Left ventricle myocardium inferior (tissue), 1 donor: ENCODE results near the gene ITGB3. TPM values are rescaled to one million over a fixed set of nuclear protein-coding genes. Genes with fewer than 3 reads are reported as not detected.

Experiments
- DNase-seq: peaks from one replicate; pipeline ENCODE4 v3.0.0-alpha.2; 2020
- H3K27ac ChIP-seq: fragments of 200-600 bp; replicated peaks from 2 replicates; pipeline ENCODE4 v1.8.0; 2021
- H3K27me3 ChIP-seq: fragments of 200-600 bp; 2 replicates; pipeline ENCODE4 v1.8.0; 2021; ENCODE audit warnings: low read depth
- H3K36me3 ChIP-seq: fragments of 200-600 bp; 2 replicates; pipeline ENCODE4 v1.8.0; 2021
- H3K4me1 ChIP-seq: fragments of 200-600 bp; 2 replicates; pipeline ENCODE4 v1.8.0; 2021
- H3K4me3 ChIP-seq: fragments of 200-600 bp; 2 replicates; pipeline ENCODE4 v1.8.0; 2021; ENCODE audit warnings: mild to moderate bottlenecking, moderate library complexity
- H3K9me3 ChIP-seq: fragments of 200-600 bp; replicated peaks from 2 replicates; pipeline ENCODE4 v1.8.0; 2021
- CTCF ChIP-seq: fragments of 200-600 bp; IDR thresholded peaks from 2 replicates; pipeline ENCODE4 v1.8.0; 2021; ENCODE audit warnings: antibody characterized with exemption, mild to moderate bottlenecking, borderline replicate concordance
- intact Hi-C: fragments of 100-400 bp; cut with micrococcal nuclease; formaldehyde crosslinking; loops from one replicate; pipeline ENCODE4 v1.11.0; 2022
- total RNA-seq: library from RNA; stranded (reverse); fragmentation: NEBNext Ultra II Directional; extraction: Animal tissue kit (Norgen Biotek cat#: 25700); gene quantifications from one replicate; pipeline ENCODE4 v1.2.1, GENCODE V29; 2021
- donor health status: DM: no; HTN: yes; CAD: no; lungs with severe emphysema.

ITGB3 gene
- total RNA-seq, 1 donor from 2014 or later, result 3.3 TPM

- peaks cover 32% of the 10 kb centered on the region for H3K4me1 ChIP-seq
- intact Hi-C loops, result loop anchor here (5.0 to 10.0 kb wide), 2 partner anchors 83 to 385 kb away; no protein-coding TSS in a partner anchor
- H3K27me3 ChIP-seq, result no peaks in the 10 kb centered on the region
- DNase-seq, result peak; percentile 77
- H3K36me3 ChIP-seq, result no peaks in the 10 kb centered on the region
- H3K27ac ChIP-seq, result peak overlapping the region; percentile 28
- H3K4me3 ChIP-seq, result peak overlapping the region; percentile 46
- TF ChIP-seq CTCF, result peak; percentile 100
- H3K9me3 ChIP-seq, result no peaks in the 10 kb centered on the region
Measured at GRCh38 chr17:47229535-47230443, 23.8 kb upstream of the ITGB3 start.

GRCh38 chr17:47230864-47231263, 22.8 kb upstream of the ITGB3 start:
- Histone ChIP-seq H3K9me3 (no peaks in the 10 kb centered on the region), H3K27ac (no peak overlapping the region), H3K36me3 (no peaks in the 10 kb centered on the region), H3K4me3 (no peak overlapping the region), H3K4me1 (peaks cover 22% of the 10 kb centered on the region), H3K27me3 (no peaks in the 10 kb centered on the region)
- DNase-seq, result no peak
- TF ChIP-seq CTCF, result no peak
- intact Hi-C loops, result loop anchor here (5.0 to 10.0 kb wide), 2 partner anchors 81 to 384 kb away; no protein-coding TSS in a partner anchor

GRCh38 chr17:47231334-47231733, 22.3 kb upstream of the ITGB3 start:
- Histone ChIP-seq H3K4me1 (peaks cover 17% of the 10 kb centered on the region), H3K9me3 (no peaks in the 10 kb centered on the region), H3K27me3 (no peaks in the 10 kb centered on the region), H3K4me3 (no peak overlapping the region), H3K27ac (no peak overlapping the region), H3K36me3 (no peaks in the 10 kb centered on the region)
- no peak for DNase-seq
- no peak for TF ChIP-seq CTCF
- intact Hi-C loops, result loop anchor here (5.0 to 10.0 kb wide), 2 partner anchors 81 to 383 kb away; no protein-coding TSS in a partner anchor

GRCh38 chr17:47231866-47232265, 21.8 kb upstream of the ITGB3 start:
- Histone ChIP-seq H3K4me1 (peaks cover 18% of the 10 kb centered on the region), H3K9me3 (no peaks in the 10 kb centered on the region), H3K4me3 (no peak overlapping the region), H3K27ac (no peak overlapping the region), H3K36me3 (no peaks in the 10 kb centered on the region), H3K27me3 (no peaks in the 10 kb centered on the region)
- intact Hi-C loops, result loop anchor here (5.0 to 10.0 kb wide), 2 partner anchors 80 to 383 kb away; no protein-coding TSS in a partner anchor
- TF ChIP-seq CTCF, result no peak
- DNase-seq, result no peak

- intact Hi-C loops, result loop anchor here (5.0 to 10.0 kb wide), 2 partner anchors 80 to 382 kb away; no protein-coding TSS in a partner anchor
- H3K27me3 ChIP-seq, result no peaks in the 10 kb centered on the region
- no peaks in the 10 kb centered on the region for H3K36me3 ChIP-seq
- no peak overlapping the region for H3K4me3 ChIP-seq
- H3K27ac ChIP-seq, result no peak overlapping the region
- DNase-seq, result no peak
- TF ChIP-seq CTCF, result no peak
- no peaks in the 10 kb centered on the region for H3K9me3 ChIP-seq
- H3K4me1 ChIP-seq, result peaks cover 20% of the 10 kb centered on the region
Measured at GRCh38 chr17:47232465-47232864, 21.2 kb upstream of the ITGB3 start.
